GM21526 (cell line): ENCODE data around the gene CIAO2A.

Experiments
- ATAC-seq: cut with Tn5 transposase; IDR thresholded peaks from one replicate; pipeline ENCODE4 v1.9.1; 2021; ENCODE audit warnings: moderate library complexity; ENCODE audit not compliant: unreplicated experiment, low FRiP score

Gene CIAO2A

DNA sequence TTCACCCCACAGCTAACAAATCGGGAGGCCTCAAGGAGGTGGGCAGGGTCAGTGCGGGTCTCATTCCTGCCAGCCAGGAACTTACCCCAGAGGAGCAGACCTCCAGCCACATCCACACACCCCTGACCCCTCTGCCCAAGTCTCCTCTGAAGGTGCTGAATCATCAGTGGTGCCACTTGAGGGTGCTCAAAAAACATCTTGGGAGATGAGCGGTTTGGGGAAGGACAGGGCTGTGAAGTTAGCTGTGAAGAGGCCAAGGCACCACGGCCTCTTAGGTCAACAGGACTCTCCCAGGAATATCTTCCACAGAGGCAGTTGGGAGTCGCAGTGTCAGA, 48.6 kb downstream of the CIAO2A start:
- ATAC-seq, result no peak

DNA sequence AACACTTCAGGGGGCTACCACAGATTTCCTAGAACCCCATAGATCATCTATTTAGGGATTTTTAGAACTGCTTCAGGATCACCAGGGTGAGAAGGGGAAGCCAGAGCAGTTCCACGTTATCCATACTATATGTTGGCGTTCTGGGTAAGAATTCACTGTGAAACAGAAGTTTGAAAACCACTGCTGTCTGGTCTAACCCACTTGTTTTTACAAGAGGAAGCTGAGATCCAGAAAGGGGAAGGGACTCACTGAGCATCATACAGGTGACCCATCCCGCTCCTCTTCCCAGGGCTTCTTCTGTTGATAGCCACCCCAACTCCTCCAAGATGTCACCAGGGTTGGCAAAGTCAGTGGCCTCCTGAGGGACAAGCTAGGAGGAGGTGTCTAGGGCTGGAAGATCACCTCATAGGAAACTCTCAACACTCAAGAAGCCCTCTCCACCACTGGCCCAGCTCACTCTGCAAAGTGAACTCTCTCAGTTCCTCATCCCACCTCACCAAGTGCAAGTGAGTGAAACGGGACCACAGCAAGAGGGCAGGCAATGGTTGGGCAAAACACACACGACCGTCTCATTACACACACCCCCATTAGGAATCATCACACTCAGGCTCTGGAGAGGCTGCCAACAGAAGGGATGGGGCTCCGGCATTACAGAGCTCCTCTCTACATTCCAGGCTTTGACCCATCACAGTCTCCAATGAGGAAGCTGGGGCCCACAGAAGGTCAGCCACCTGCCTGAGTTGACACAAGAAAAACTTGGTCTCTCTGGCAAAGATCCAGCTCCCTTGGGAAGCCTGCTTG, 49.1 kb downstream of the CIAO2A start:
- no peak for ATAC-seq

- ATAC-seq, result no peak
These were observed 54.6 kb downstream of the CIAO2A start for GRCh38 chr15:64038878-64039610.

DNA sequence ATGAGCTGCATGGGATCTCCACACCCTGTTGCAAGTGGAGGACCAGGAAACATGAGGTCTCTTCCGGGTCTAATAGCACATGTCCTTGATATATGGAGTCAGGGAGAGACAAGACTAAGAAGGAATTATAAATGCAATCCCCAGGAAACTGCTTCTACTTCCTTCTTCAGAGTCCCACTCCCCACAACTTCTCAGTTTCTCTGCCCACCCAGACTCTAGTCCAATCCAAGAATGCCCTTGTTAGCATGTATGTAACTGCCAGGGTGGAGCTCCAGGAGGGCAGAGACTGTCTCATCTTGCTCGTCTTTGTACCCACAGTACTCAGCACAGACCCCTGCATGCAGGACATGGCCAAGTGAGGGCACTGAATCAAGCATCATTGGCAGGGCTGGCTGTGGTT, 55.7 kb downstream of the CIAO2A start:
- ATAC-seq, result no peak

- no peak for ATAC-seq
These were observed 56.5 kb downstream of the CIAO2A start for GRCh38 chr15:64037116-64037515.

GRCh38 chr15:64035525-64035924, 58.1 kb downstream of the CIAO2A start:
- ATAC-seq, result no peak

- no peak for ATAC-seq
These were observed 59.1 kb downstream of the CIAO2A start for GRCh38 chr15:64034519-64034918.

- no peak for ATAC-seq
These were observed 61.3 kb downstream of the CIAO2A start for GRCh38 chr15:64032329-64032728.

- no peak for ATAC-seq
These were observed 63.5 kb downstream of the CIAO2A start for GRCh38 chr15:64030123-64030522.

DNA sequence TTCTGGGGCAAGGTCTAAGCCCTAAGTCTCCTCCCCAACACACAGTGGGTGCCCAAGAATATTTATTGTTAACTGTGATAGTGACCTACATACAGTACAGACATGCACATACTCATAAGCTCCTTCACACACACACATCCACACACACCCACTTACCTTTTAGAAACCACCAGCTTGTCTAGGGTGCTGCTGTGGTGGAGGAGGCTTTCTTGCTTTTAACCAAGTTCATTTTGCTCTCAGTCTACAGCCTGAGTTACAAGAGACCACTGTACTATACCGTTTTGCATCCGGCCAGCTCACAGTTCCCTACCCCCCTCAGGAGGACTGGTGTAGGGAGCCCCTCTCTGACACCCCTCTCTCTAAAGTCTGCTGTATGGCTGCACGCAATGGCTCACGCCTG, 64.0 kb downstream of the CIAO2A start:
- ATAC-seq, result no peak

GRCh38 chr15:64029110-64029509, 64.5 kb downstream of the CIAO2A start:
- ATAC-seq, result no peak

DNA sequence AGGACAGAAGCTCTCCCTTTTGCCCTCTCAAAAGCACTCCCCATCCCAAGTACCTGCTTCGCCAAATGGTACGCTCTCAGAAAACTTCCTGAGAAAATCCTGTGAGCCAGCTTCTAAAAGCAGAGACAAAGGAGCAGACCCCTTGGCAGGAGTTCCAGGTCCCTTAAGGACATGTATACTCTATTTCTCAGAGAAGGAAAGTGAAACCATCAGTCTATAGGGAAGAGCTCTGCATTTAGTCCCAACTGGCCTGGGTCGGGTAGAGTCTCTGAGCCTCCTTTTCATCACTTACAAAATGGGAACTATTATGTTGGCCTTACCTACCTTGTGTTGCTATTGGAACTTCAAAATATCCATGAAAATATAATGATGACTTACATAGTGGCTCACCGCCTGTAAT, 67.0 kb downstream of the CIAO2A start:
- no peak for ATAC-seq

DNA sequence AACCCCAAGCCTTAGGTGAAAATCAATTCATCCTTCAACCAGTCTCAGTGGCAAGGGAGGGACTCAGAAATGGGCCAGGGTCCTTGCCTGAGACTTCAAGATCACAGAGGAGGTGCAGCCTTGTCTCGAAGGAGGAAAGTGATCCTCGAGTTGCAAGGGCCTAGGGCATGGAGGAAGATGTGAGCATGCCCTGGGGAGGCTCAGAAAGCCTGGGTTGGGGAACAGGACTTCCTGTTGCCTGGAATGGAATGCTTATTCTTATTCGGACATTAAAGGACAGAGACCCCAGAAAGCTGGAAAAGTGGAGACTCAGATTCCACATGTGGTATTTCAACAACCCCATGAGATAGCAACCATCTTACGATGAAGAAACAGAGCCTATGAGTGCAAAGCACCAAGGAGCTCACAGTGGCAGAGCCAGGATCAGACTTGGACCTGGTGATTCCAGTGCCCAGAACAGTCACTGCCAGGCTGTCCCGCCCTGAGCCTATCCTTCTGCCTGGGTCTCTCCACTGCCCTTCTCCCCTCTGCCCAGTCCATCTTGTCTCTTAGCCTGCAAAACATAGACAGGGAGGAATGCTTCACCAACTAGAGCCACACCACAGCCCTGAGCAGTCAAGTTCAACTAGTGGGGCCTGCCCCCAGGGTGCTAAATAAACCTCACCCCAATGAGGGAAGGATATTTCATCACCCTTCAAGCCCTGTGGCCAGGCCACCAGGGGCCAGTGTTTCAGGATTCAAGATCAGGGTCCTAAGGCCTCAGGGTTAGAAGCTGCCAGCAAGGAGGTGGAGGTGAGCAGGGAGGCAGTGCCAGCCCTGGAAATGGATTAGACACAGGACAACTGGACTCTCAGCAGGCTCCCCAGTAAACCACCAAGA, 69.2 kb downstream of the CIAO2A start:
- ATAC-seq, result no peak

DNA sequence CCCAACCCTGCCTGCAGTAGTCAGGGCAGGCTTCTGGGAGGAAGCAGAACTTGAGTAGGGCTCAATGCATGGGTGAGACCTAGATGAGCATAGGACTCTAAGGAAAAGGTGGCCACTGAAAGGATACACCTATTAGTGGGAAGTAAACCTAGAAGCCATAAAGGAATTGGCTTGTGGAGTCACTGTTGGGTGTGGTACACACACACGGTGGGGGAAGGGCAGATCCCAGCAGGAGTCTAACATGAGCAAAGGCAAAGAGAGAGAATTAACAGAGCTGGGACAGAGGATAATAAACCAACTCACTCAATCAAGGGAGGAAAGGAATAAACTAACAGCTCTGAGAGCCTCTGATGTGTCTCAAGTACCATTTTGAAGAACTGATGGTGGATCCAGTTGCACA, 70.4 kb downstream of the CIAO2A start:
- no peak for ATAC-seq

- no peak for ATAC-seq
These were observed 71.1 kb downstream of the CIAO2A start for GRCh38 chr15:64022571-64022970.
